Heart right ventricle (tissue), 16 donors: Measurements from ENCODE around the gene UBE2F. TPM values are rescaled to one million over a fixed set of nuclear protein-coding genes. Genes with fewer than 3 reads are reported as not detected.
"Not testable (repeated sequence)": the region's sequence is repeated elsewhere in the genome, so short reads cannot be mapped to it uniquely, and the experiment has no call there.

Experiments
- ATAC-seq, 8 donors: fragments of 200-7000 bp; cut with Tn5 transposase; one replicate each; pipeline ENCODE4 v1.9.1; 2020; ENCODE audit warnings: mild to moderate bottlenecking in 8 of 8, moderate library complexity in 8 of 8, moderate number of reproducible peaks in 1 of 8
- DNase-seq, 2 donors: peaks; one replicate each; pipeline ENCODE4 v3.0.0-alpha.2; 2020
- H3K27ac ChIP-seq, 10 donors: fragments of 200-600 bp; sonication (generic) in 2 of 10; one replicate each; pipeline versions ENCODE4 v1.5.0 to v1.8.0; 2020 to 2022; ENCODE audit warnings: mild to moderate bottlenecking in 3 of 10
- H3K27me3 ChIP-seq, 7 donors: fragments of 200-600 bp; one replicate each; pipeline ENCODE4 v1.8.0; 2021 to 2022; ENCODE audit warnings: mild to moderate bottlenecking in 2 of 7
- H3K36me3 ChIP-seq, 9 donors: fragments of 200-600 bp; sonication (generic) in 1 of 9; one replicate each; pipeline versions ENCODE4 v1.5.0 to v1.8.0; 2020 to 2022; ENCODE audit warnings: mild to moderate bottlenecking in 2 of 9
- H3K4me1 ChIP-seq, 9 donors: fragments of 200-600 bp; sonication (generic) in 1 of 9; one replicate each; pipeline versions ENCODE4 v1.5.0 to v1.8.0; 2020 to 2022; ENCODE audit warnings: mild to moderate bottlenecking in 4 of 9
- H3K4me3 ChIP-seq, 10 donors: fragments of 200-600 bp; sonication (generic) in 2 of 10; one replicate each; pipeline versions ENCODE4 v1.5.0 to v1.8.0; 2020 to 2022; ENCODE audit warnings: mild to moderate bottlenecking in 7 of 10, moderate library complexity in 2 of 10
- H3K9me3 ChIP-seq, 11 donors: fragments of 200-600 bp in 10 of 11; sonication (generic) in 2 of 11; one replicate each; pipeline versions ENCODE4 v1.5.0 to v1.8.0; 2013 to 2022; ENCODE audit warnings: mild to moderate bottlenecking in 2 of 11, control low read depth in 1 of 11, moderate library complexity in 1 of 11
- WGBS, 2 donors: extraction: QIAGEN DNeasy Blood & Tissue Kit; methylation state at CpG; one replicate each; pipeline ENCODE4 v1.1.7; 2013; ENCODE audit warnings: inconsistent platforms in 1 of 2; 5-methylcytosine and 5-hydroxymethylcytosine counted together
- intact Hi-C, 10 donors: fragments of 100-400 bp; cut with DNase I; formaldehyde crosslinking; loops; one replicate each; pipeline versions ENCODE4 v1.11.1 to v1.14.2; 2022
- polyA plus RNA-seq, 2 donors: library from polyadenylated mRNA; stranded (reverse); fragments of 200-250 nt; gene quantifications; one replicate each; pipeline ENCODE4 v1.2.3, GENCODE V29; 2013
- total RNA-seq, 10 donors: library from RNA; stranded (reverse); fragmentation: NEBNext Ultra II Directional in 3 of 10; extraction: Animal tissue kit (Norgen Biotek cat#: 25700) in 3 of 10; gene quantifications; one replicate each; pipeline versions ENCODE4 v1.2.1 to v1.2.4, GENCODE V29; 2021 to 2023
- TF ChIP-seq, protein P1 (sequence below), 9 donors: fragments of 200-600 bp; sonication (generic) in 2 of 9; IDR thresholded peaks; one replicate each; pipeline versions ENCODE4 v1.5.0 to v1.8.0; 2021 to 2022; ENCODE audit warnings: antibody characterized with exemption in 9 of 9, mild to moderate bottlenecking in 5 of 9, moderate library complexity in 1 of 9
- donor health status: Arrhythmogenic right ventricular cardiomyopathy.
- donor health status: ischemic (EF 13 %, LVEDD 7.1; RV severe dilation, severe dysfunction).
- donor health status: healthy with polysubstance abuse.
- donor health status: DM: no; HTN: yes; CAD: no.
- donor health status: DM: no; HTN: no; CAD: no.
- donor health status: ischemic (EF 25% LVEDD 6.9; RV normal size, moderate dysfunction).
- donor health status: ischemic (EF 25% LVEDD 5.7; RV mildly dilated, moderate dysfunction).
- donor health status: healthy.
- donor health status: DM: yes; HTN: yes; CAD: no.
- donor health status: Ischemic cardiomyopathy.
- donor health status: ischemic (EF 35%, LVEDD 5.7; RV mildly dilated, moderate dysfunction).
- donor health status: nonischemic (EF 11% LVEDD 7.7; RV severe dilation, severe dysfunction).
- donor health status: DM: yes; HTN: yes; CAD: no.
- donor health status: PGD.
- donor health status: ischemic (EF 29% LVEDD 5.4; RV normal size, mild dysfunction).
- donor health status: nonischemic (EF 23%, LVEDD 6.1; RV moderate dilation, normal function).

The UBE2F gene
- total and polyA plus RNA-seq, 12 donors, result 43.5 to 82.2 (median 63.7) TPM

DNA sequence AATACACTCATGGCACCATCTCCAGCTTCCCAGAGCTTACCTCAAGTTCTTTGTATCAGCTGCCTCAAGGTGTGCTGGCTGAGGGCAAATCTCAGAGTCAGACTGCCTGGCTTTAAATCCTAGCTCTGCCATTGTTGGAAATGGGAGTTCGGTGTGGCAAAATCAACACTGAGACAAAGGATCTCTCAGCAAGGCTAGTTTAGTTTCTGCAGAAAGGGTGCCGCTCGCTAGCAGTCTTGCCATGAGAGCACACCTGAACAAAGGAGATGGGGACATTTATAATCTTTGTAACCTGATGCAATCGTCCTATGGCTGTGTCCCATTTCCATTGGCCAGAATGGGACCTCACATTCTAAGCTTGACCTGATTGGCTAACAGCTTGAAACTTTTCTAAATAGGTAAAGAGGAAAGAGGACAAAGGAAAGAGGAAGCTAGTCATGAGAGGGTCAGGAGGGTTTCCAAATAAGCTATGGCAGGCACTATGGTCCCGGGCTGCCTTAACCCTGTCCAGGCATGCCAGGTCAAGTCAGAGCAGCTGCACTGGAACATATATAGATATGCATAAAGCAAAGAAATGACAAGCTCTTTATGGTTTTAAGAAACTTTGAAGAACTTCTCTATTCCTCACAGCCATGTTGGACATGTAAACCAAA, 4.3 kb upstream of the UBE2F start:
- Histone ChIP-seq H3K4me3 (no peak overlapping the region), H3K27ac (no peak overlapping the region), H3K4me1 (peaks cover 0 to 9% (median 5%) of the 10 kb centered on the region in 9 donors), H3K9me3 (peaks cover 0 to 23% (median 12%) of the 10 kb centered on the region in 11 donors), H3K36me3 (no peaks in the 10 kb centered on the region), H3K27me3 (no peaks in the 10 kb centered on the region)
- no peak for ATAC-seq
- TF ChIP-seq, protein P1, sequence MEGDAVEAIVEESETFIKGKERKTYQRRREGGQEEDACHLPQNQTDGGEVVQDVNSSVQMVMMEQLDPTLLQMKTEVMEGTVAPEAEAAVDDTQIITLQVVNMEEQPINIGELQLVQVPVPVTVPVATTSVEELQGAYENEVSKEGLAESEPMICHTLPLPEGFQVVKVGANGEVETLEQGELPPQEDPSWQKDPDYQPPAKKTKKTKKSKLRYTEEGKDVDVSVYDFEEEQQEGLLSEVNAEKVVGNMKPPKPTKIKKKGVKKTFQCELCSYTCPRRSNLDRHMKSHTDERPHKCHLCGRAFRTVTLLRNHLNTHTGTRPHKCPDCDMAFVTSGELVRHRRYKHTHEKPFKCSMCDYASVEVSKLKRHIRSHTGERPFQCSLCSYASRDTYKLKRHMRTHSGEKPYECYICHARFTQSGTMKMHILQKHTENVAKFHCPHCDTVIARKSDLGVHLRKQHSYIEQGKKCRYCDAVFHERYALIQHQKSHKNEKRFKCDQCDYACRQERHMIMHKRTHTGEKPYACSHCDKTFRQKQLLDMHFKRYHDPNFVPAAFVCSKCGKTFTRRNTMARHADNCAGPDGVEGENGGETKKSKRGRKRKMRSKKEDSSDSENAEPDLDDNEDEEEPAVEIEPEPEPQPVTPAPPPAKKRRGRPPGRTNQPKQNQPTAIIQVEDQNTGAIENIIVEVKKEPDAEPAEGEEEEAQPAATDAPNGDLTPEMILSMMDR (IDR thresholded peaks at IDR 0.05), result no peak
- no peak for DNase-seq
- intact Hi-C loops, result loop anchor here in 2 of 10 donors (10.0 kb wide), 1 partner anchor 108 kb away; the partner anchor contains the start of gene RAMP1 (in 2 of the 2)
- 80 to 82% methylated on average over 5 of the region's 5 CpGs for WGBS, 2 donors

DNA sequence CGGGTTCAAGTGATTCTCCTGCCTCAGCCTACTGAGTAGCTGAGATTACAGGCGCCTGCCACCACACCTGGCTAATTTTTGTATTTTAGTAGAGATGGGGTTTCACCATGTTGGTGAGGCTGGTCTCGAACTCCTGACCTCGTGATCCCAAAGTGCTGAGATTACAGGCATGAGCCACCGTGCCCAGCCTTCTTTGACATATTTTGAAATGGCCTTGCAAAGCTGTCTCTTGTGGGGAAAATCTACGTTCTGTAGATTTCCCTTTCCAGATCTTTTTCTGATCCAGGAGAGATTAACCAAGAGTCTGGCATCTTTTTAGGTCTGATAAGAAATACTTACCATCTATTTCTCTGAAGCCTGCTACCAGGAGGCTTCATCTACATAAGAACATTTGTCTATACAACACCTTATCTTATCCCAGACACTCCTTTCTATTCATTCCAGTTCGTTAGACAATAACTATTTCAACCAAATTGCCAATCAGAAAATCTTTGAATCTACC, 3.3 kb upstream of the UBE2F start:
- DNase-seq, H3K27me3 ChIP-seq, H3K27ac ChIP-seq, H3K36me3 ChIP-seq, H3K4me3 ChIP-seq, ATAC-seq: not testable (repeated sequence)
- Histone ChIP-seq H3K4me1 (peaks cover 6 to 18% (median 15%) of the 10 kb centered on the region in 9 donors), H3K9me3 (peaks cover 0 to 23% (median 12%) of the 10 kb centered on the region in 11 donors)
- intact Hi-C loops, result loop anchor here in 2 of 10 donors (10.0 kb wide), 1 partner anchor 109 kb away; the partner anchor contains the start of gene RAMP1 (in 2 of the 2)
- 81 to 82% methylated on average over 7 of the region's 7 CpGs for WGBS, 2 donors

GRCh38 chr2:237964194-237964577, 2.6 kb upstream of the UBE2F start:
- intact Hi-C loops, result loop anchor here in 2 of 10 donors (10.0 kb wide), 1 partner anchor 109 kb away; the partner anchor contains the start of gene RAMP1 (in 2 of the 2)
- H3K9me3 ChIP-seq, result peaks cover 0 to 23% (median 12%) of the 10 kb centered on the region in 11 donors
- H3K36me3 ChIP-seq, result no peaks in the 10 kb centered on the region
- peaks cover 7 to 25% (median 21%) of the 10 kb centered on the region in 9 donors for H3K4me1 ChIP-seq
- WGBS, 2 donors, result 79 to 83% methylated on average over 7 of the region's 7 CpGs
- no peak overlapping the region for H3K4me3 ChIP-seq
- TF ChIP-seq, protein P1 (IDR thresholded peaks at IDR 0.05), result no peak
- ATAC-seq, result no peak
- no peaks in the 10 kb centered on the region for H3K27me3 ChIP-seq
- H3K27ac ChIP-seq, result no peak overlapping the region
- no peak for DNase-seq

- H3K27me3 ChIP-seq, result no peaks in the 10 kb centered on the region
- H3K27ac ChIP-seq, result no peak overlapping the region
- intact Hi-C loops, result loop anchor here in 5 of 10 donors (5.0 to 10.0 kb wide), 5 partner anchors 42 to 173 kb away; partner anchors contain the start of genes SCLY (in 3 of the 5), RAMP1 (in 2 of the 5) and KLHL30 (in 1 of the 5)
- peaks cover 13 to 31% (median 26%) of the 10 kb centered on the region in 9 donors for H3K4me1 ChIP-seq
- ATAC-seq, result no peak
- H3K36me3 ChIP-seq, result no peaks in the 10 kb centered on the region
- 80 to 83% methylated on average over 11 of the region's 11 CpGs for WGBS, 2 donors
- H3K4me3 ChIP-seq, result no peak overlapping the region
- peaks cover 0 to 23% (median 12%) of the 10 kb centered on the region in 11 donors for H3K9me3 ChIP-seq
- TF ChIP-seq, protein P1 (IDR thresholded peaks at IDR 0.05), result no peak
- no peak for DNase-seq
Observed at GRCh38 chr2:237964578-237965404, 2.0 kb upstream of the UBE2F start.

DNA sequence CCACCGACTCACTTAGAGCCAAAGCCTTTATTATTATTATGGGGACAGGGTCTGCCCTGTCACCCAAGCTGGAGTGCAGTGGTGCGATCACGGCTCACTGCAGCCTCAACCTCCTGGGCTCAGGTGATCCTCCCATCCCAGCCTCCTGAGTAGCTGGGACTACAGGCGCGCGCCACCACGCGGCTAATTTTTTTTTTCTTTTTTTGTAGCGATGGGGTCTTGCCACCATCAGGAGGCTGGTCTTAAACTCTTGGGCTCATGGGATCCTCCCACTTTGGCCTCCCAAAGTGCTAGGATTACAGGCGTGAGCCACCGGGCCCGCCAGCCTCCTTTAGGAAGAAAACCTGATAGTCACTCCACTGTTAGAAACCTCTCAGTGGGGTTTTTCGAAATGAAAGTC, 970 bp upstream of the UBE2F start:
- H3K4me3 ChIP-seq, result peak overlapping the region in 9 of 10 donors; percentile 23 to 87 (median 74)
- not testable (repeated sequence) for ATAC-seq, DNase-seq, H3K27me3 ChIP-seq, H3K36me3 ChIP-seq
- WGBS, 2 donors, result 81 to 85% methylated on average over 13 of the region's 13 CpGs
- peak overlapping the region in 6 of 10 donors; percentile 47 to 76 (median 68) for H3K27ac ChIP-seq
- H3K4me1 ChIP-seq, result peaks cover 15 to 40% (median 31%) of the 10 kb centered on the region in 9 donors
- peaks cover 0 to 23% (median 12%) of the 10 kb centered on the region in 11 donors for H3K9me3 ChIP-seq
- intact Hi-C loops, result loop anchor here in 5 of 10 donors (5.0 to 10.0 kb wide), 5 partner anchors 44 to 171 kb away; partner anchors contain the start of genes SCLY (in 3 of the 5), RAMP1 (in 2 of the 5) and KLHL30 (in 1 of the 5)
